Activated CD8-positive, alpha-beta T cell treated with anti-CD3 and anti-CD28 coated beads for 36 hours (primary cell): Measurements from ENCODE around the gene CLCN1. TPM values are rescaled to one million over a fixed set of nuclear protein-coding genes. Genes with fewer than 3 reads are reported as not detected.

Experiments
- ATAC-seq: fragments of 200-7000 bp; cut with Tn5 transposase; one replicate; pipeline ENCODE4 v1.10.0; 2021; ENCODE audit warnings: mild to moderate bottlenecking, moderate library complexity
- CTCF ChIA-PET: fragments of 350-600 bp; sonication (Branson Sonifier 250); formaldehyde crosslinking; loops from one replicate; lab custom pipeline; 2021; ENCODE audit warnings: antibody characterized with exemption; lab: Charles Lee
- POLR2A ChIA-PET: fragments of 350-600 bp; sonication (Branson Sonifier 250); formaldehyde crosslinking; loops from one replicate; lab custom pipeline; 2021; ENCODE audit warnings: antibody characterized with exemption; lab: Charles Lee
- DNase-seq: peaks from one replicate; pipeline ENCODE4 v3.0.0-alpha.2; 2020
- H3K27ac Mint-ChIP-seq: one replicate; pipeline ENCODE4 v1.8.0; 2021; ENCODE audit warnings: mild to moderate bottlenecking, mixed read lengths
- H3K27me3 Mint-ChIP-seq: one replicate; pipeline ENCODE4 v1.8.0; 2021; ENCODE audit warnings: mixed read lengths
- H3K36me3 Mint-ChIP-seq: one replicate; pipeline ENCODE4 v1.8.0; 2021; ENCODE audit warnings: low read depth, mixed read lengths
- H3K4me1 Mint-ChIP-seq: one replicate; pipeline ENCODE4 v1.8.0; 2021; ENCODE audit warnings: low read depth, mixed read lengths
- H3K4me3 Mint-ChIP-seq: one replicate; pipeline ENCODE4 v1.8.0; 2021; ENCODE audit warnings: mild to moderate bottlenecking, moderate library complexity, mixed read lengths
- H3K9me3 Mint-ChIP-seq: one replicate; pipeline ENCODE4 v1.8.0; 2021; ENCODE audit warnings: mixed read lengths
- CTCF ChIP-seq: fragments of 200-600 bp; IDR thresholded peaks from one replicate; pipeline ENCODE4 v1.8.0; 2022; ENCODE audit warnings: antibody characterized with exemption, mild to moderate bottlenecking
- intact Hi-C: fragments of 100-400 bp; cut with micrococcal nuclease; formaldehyde crosslinking; loops from one replicate; pipeline ENCODE4 v1.10.0; 2022
- total RNA-seq, 2 experiments: library from RNA; stranded (reverse); gene quantifications; one replicate each; pipeline ENCODE4 v1.2.3, GENCODE V29; 2021

The CLCN1 gene
- total RNA-seq, 2 experiments from 2014 or later, result 0.09 TPM; not detected in 1

GRCh38 chr7:143354965-143355364 is 39.1 kb downstream of the CLCN1 start:
- TF ChIP-seq CTCF, result no peak
- no peak overlapping the region for H3K27ac Mint-ChIP-seq

GRCh38 chr7:143355450-143356385 is 39.8 kb downstream of the CLCN1 start:
- no peak for TF ChIP-seq CTCF
- peaks cover 2% of the 10 kb centered on the region for H3K27me3 Mint-ChIP-seq
- no peak for DNase-seq
- H3K4me1 Mint-ChIP-seq, result peaks cover 2% of the 10 kb centered on the region
- no peaks in the 10 kb centered on the region for H3K9me3 Mint-ChIP-seq
- intact Hi-C loops, result no loop called here
- ChIA-PET POLR2A (interaction anchor here (0.6 to 1.1 kb wide), 4 partner anchors 11 to 115 kb away, joined by 3 to 4 read pairs (median 3); no protein-coding TSS in a partner anchor), CTCF (interaction anchor here (0.9 to 2.2 kb wide), 7 partner anchors 11 to 115 kb away, joined by 3 to 7 read pairs (median 4); partner anchors contain the start of genes EPHA1 and ZYX)
- H3K36me3 Mint-ChIP-seq, result no peaks in the 10 kb centered on the region
- H3K4me3 Mint-ChIP-seq, result no peak overlapping the region
- no peak for ATAC-seq
- no peak overlapping the region for H3K27ac Mint-ChIP-seq

More at GRCh38 chr7:143354965-143355364, 39.1 kb downstream of the CLCN1 start:
- DNase-seq (no peak), ATAC-seq (no peak)
- intact Hi-C loops, result no loop called here
- no peaks in the 10 kb centered on the region for H3K9me3 Mint-ChIP-seq
- no peaks in the 10 kb centered on the region for H3K27me3 Mint-ChIP-seq
- ChIA-PET CTCF (interaction anchor here (1.0 to 2.2 kb wide), 4 partner anchors 10 to 55 kb away, joined by 4 to 7 read pairs (median 4); partner anchors contain the start of gene EPHA1), POLR2A (interaction anchor here (0.7 to 1.1 kb wide), 2 partner anchors 12 to 17 kb away, joined by 3 to 4 read pairs; no protein-coding TSS in a partner anchor)
- no peak overlapping the region for H3K4me3 Mint-ChIP-seq
- peaks cover 2% of the 10 kb centered on the region for H3K4me1 Mint-ChIP-seq
- no peaks in the 10 kb centered on the region for H3K36me3 Mint-ChIP-seq

GRCh38 chr7:143356414-143357050 is 40.6 kb downstream of the CLCN1 start:
- no peak overlapping the region for H3K4me3 Mint-ChIP-seq

GRCh38 chr7:143358626-143359025 is 42.7 kb downstream of the CLCN1 start:
- ATAC-seq (no peak), DNase-seq (no peak)
- ChIA-PET POLR2A (no interaction called here), CTCF (interaction anchor here (0.8 to 2.4 kb wide), 3 partner anchors 13 to 33 kb away, joined by 3 to 10 read pairs (median 6); no protein-coding TSS in a partner anchor)
- no peak overlapping the region for H3K27ac Mint-ChIP-seq
- no peak for TF ChIP-seq CTCF
- no peaks in the 10 kb centered on the region for H3K36me3 Mint-ChIP-seq
- H3K4me1 Mint-ChIP-seq, result no peaks in the 10 kb centered on the region
- no peak overlapping the region for H3K4me3 Mint-ChIP-seq
- no peaks in the 10 kb centered on the region for H3K9me3 Mint-ChIP-seq
- intact Hi-C loops, result no loop called here
- H3K27me3 Mint-ChIP-seq, result peaks cover 8% of the 10 kb centered on the region

More at GRCh38 chr7:143356414-143357050, 40.6 kb downstream of the CLCN1 start:
- H3K4me1 Mint-ChIP-seq, result peaks cover 2% of the 10 kb centered on the region
- ChIA-PET POLR2A (interaction anchor here (0.6 kb wide), 1 partner anchor 114 kb away, joined by 3 read pairs; no protein-coding TSS in a partner anchor), CTCF (interaction anchor here (0.9 to 2.2 kb wide), 7 partner anchors 11 to 116 kb away, joined by 3 to 7 read pairs (median 4); partner anchors contain the start of genes EPHA1 and ZYX)
- no peaks in the 10 kb centered on the region for H3K9me3 Mint-ChIP-seq
- peaks cover 2% of the 10 kb centered on the region for H3K27me3 Mint-ChIP-seq
- no peaks in the 10 kb centered on the region for H3K36me3 Mint-ChIP-seq
- ATAC-seq (no peak), DNase-seq (no peak)
- intact Hi-C loops, result no loop called here
- H3K27ac Mint-ChIP-seq, result no peak overlapping the region
- no peak for TF ChIP-seq CTCF
